ENCODE data around the gene PITPNB.

The PITPNB gene

DNA sequence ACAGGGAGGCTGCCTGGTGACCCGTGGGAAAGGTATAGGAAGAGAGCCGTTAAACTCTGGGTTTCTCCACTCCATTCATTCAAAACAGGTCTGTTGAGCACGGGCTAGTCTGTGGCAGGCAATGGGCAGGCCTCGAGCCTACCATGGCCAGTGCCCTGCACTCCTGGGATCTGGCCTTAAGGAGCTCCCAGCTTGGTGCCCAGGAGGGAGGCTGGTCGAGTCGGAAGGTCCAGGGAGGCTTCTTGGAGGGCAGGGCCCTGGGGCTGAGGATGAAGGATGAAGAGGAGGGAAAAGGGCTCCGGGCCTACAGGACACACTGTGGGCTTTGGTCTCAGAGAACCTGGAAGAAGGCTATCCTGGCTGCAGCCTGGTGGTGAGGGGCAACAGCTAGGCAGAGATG is 75.6 kb downstream of the PITPNB start:
- TF ChIP-seq, protein P1, sequence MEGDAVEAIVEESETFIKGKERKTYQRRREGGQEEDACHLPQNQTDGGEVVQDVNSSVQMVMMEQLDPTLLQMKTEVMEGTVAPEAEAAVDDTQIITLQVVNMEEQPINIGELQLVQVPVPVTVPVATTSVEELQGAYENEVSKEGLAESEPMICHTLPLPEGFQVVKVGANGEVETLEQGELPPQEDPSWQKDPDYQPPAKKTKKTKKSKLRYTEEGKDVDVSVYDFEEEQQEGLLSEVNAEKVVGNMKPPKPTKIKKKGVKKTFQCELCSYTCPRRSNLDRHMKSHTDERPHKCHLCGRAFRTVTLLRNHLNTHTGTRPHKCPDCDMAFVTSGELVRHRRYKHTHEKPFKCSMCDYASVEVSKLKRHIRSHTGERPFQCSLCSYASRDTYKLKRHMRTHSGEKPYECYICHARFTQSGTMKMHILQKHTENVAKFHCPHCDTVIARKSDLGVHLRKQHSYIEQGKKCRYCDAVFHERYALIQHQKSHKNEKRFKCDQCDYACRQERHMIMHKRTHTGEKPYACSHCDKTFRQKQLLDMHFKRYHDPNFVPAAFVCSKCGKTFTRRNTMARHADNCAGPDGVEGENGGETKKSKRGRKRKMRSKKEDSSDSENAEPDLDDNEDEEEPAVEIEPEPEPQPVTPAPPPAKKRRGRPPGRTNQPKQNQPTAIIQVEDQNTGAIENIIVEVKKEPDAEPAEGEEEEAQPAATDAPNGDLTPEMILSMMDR (IDR thresholded peaks at IDR 0.05; ENCODE audit: low read depth, low read length, missing control alignments) = no peak
- DNase-seq (ENCODE audit: low read depth) = no peak
- H3K4me3 ChIP-seq (ENCODE audit: low read depth, low read length) = no peak overlapping the region
- in situ Hi-C loops (cut with HindIII; ENCODE audit: low sequenced_read_pairs) = no loop called here

DNA sequence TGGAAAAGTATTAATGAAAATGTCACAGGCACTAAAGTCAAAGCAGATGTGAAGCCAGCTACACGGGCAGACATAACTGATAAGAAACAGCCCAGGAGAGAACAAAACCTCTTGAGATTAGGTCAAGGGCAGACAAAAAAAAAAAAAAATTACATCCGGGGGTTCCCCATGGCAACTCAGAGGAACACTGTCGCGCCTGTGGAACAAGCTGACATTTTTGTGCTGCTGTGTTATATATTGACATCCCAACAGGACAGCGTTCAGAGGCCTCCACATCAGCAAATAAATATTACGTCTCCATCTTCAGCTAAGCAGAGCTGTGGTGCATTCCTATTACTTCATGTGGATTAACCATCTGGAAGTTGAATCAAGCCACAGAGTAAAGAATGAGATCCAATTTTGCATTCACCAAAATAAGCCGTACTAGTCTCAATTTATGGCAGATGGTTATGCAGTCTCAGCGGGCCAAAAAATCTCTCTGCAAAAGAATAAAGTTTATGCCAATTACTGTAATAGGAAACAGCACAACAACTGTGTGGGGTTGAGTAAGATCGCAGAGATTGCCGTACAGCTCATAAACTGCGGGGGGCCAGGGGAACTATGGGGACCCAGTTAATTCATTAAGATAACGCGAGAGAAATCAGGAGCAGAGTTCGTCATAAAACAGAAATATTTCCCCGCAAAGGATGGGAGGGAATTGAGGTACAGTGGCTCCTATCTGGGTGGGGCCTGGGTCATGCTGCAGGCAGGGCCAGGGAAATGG is 76.2 kb downstream of the PITPNB start:
- TF ChIP-seq, protein P1 (IDR thresholded peaks at IDR 0.05; ENCODE audit: low read depth, low read length, missing control alignments) = no peak
- H3K4me3 ChIP-seq (ENCODE audit: low read depth, low read length) = no peak overlapping the region
- DNase-seq (ENCODE audit: low read depth) = no peak
- in situ Hi-C loops (cut with HindIII; ENCODE audit: low sequenced_read_pairs) = no loop called here

DNA sequence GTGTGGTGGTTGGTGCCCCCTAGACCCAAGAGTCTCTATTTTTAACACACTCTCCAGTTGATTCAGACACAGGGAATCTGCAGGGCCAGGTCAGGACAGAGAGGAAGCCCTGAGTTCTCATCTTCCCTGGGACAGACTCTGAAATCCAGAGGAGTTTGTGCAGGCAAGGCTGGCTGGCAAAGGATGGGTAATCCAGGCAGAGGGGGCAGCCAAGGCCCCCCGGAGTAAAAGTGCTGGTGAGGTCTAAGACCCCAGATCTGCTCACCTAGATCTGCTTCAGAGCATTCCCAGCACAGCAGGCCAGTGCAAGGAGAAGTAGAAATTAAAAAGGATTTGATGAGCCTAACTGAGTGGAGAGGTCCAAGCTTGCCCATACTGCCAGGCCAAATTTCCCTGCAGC is 76.9 kb downstream of the PITPNB start:
- in situ Hi-C loops (cut with HindIII; ENCODE audit: low sequenced_read_pairs) = no loop called here
- DNase-seq (ENCODE audit: low read depth) = no peak
- TF ChIP-seq, protein P1 (IDR thresholded peaks at IDR 0.05; ENCODE audit: low read depth, low read length, missing control alignments) = no peak
- no peak overlapping the region for H3K4me3 ChIP-seq (ENCODE audit: low read depth, low read length)

DNA sequence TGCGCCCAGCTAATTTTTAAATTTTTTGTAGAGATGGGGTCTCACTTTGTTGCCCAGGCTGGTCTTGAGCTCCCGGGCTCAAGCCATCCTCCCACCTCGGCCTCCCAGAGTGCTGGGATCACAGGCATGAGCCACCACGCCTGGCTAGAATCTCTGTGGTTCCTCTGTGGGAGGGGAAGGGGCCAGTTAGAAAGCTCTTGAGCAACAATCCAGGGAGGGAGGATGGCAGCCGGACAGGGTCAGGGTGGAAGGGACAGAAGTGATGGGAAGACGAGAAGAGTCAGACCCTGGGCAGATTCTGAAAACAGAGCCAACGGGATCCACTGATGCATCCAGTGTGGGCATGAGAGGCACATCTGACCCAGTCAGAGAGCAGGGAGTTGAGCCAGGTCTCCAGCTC is 78.6 kb downstream of the PITPNB start:
- no peak for DNase-seq (ENCODE audit: low read depth)
- in situ Hi-C loops (cut with HindIII; ENCODE audit: low sequenced_read_pairs) = no loop called here
- TF ChIP-seq, protein P1 (IDR thresholded peaks at IDR 0.05; ENCODE audit: low read depth, low read length, missing control alignments) = no peak
- H3K4me3 ChIP-seq (ENCODE audit: low read depth, low read length) = no peak overlapping the region

DNA sequence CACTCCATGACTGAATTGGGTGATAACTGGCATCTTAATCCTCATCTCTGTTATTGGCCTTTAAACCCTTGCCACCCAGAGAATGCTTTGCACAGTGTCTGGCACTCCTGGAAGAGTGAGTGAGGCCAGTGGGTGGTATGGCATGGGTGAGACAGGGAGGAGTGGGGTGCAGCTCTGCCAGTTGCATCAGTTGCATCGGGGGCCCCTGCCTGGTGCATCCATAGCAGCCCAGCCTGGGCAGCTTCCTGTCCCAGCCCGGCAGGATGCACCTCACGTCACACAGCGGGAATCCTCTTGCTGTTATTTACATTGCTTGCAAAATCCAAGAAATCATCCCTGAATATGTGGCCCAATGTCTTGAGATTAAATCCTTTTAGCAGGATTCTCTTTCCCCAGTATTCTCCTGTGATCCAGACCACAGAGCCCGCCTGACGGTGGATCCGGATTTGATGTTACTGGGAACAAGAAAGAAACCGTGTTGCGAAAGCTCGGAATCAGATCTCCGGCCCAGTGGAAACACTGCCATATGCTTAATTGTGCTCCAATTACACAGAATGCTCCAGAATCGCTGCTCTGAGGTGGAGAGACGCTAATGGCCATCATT is 79.9 kb downstream of the PITPNB start:
- in situ Hi-C loops (cut with HindIII; ENCODE audit: low sequenced_read_pairs) = no loop called here
- TF ChIP-seq, protein P1 (IDR thresholded peaks at IDR 0.05; ENCODE audit: low read depth, low read length, missing control alignments) = no peak
- DNase-seq (ENCODE audit: low read depth) = no peak
- no peak overlapping the region for H3K4me3 ChIP-seq (ENCODE audit: low read depth, low read length)

DNA sequence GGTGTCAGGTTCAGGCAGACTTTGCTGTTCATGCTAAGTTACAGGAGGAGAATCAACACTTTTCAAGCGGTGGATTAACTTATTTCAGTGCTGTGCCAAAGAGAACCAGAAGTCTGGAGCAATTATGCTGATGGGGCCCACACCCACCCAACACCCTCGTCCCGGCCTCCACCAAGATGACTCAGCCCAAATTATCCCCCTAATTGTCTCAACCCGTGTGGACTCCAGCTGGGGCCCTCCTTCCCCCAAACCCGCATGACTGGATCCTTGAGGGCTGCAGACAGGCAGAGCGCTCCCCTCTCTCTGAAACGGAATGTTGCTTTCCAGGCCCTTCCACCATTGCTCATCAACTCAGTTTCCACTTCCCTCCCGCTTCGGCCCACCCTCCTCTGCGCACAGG is 82.9 kb downstream of the PITPNB start:
- in situ Hi-C loops (cut with HindIII; ENCODE audit: low sequenced_read_pairs) = no loop called here
- no peak overlapping the region for H3K4me3 ChIP-seq (ENCODE audit: low read depth, low read length)
- TF ChIP-seq, protein P1 (IDR thresholded peaks at IDR 0.05; ENCODE audit: low read depth, low read length, missing control alignments) = no peak
- no peak for DNase-seq (ENCODE audit: low read depth)

All from astrocyte of the cerebellum (primary cell).